CD14-positive monocyte (primary cell): ENCODE measurements around the gene RASGRP1. TPM values are rescaled to one million over a fixed set of nuclear protein-coding genes. Genes with fewer than 3 reads are reported as not detected.

Experiments
- DNase-seq, 3 donors: peaks; one replicate each; pipeline ENCODE4 v3.0.0-alpha.2; 2011 to 2022
- H2AFZ ChIP-seq: 2 replicates; pipeline ENCODE4 v1.6.0; 2012; ENCODE audit warnings: mild to moderate bottlenecking, low read depth, low read length, inconsistent platforms; ENCODE audit not compliant: insufficient read depth, poor library complexity, severe bottlenecking
- H3K27ac ChIP-seq, 2 donors: 1 replicate in 1 of 2; 2 replicates in 1 of 2; pipeline ENCODE4 v1.5.1; 2012 to 2013; ENCODE audit warnings: low read length in 2 of 2, control low read depth in 1 of 2, inconsistent platforms in 1 of 2, low read depth in 1 of 2, mild to moderate bottlenecking in 1 of 2
- H3K27me3 ChIP-seq, 2 donors: one replicate each; pipeline versions ENCODE4 v1.6.0 to v1.6.1; 2011 to 2013; ENCODE audit warnings: low read length in 2 of 2; ENCODE audit not compliant: control insufficient read depth in 2 of 2, insufficient read depth in 2 of 2
- H3K36me3 ChIP-seq, 2 donors: replicated peaks in 1 of 2; 1 replicate in 1 of 2; 2 replicates in 1 of 2; pipeline versions ENCODE4 v1.5.1 to v1.6.1; 2012 to 2013; ENCODE audit warnings: low read length in 2 of 2, control low read depth in 1 of 2, inconsistent platforms in 1 of 2, mild to moderate bottlenecking in 1 of 2; ENCODE audit not compliant: insufficient read depth in 2 of 2, control insufficient read depth in 1 of 2
- H3K4me1 ChIP-seq, 2 donors: 1 replicate in 1 of 2; 2 replicates in 1 of 2; pipeline versions ENCODE4 v1.5.1 to v1.6.1; 2012 to 2013; ENCODE audit warnings: low read length in 2 of 2, control low read depth in 1 of 2, inconsistent platforms in 1 of 2, mild to moderate bottlenecking in 1 of 2, moderate library complexity in 1 of 2; ENCODE audit not compliant: insufficient read depth in 2 of 2, control insufficient read depth in 1 of 2
- H3K4me2 ChIP-seq: replicated peaks from 2 replicates; pipeline ENCODE3; 2012; ENCODE audit warnings: low read length, moderate library complexity, mild to moderate bottlenecking; ENCODE audit not compliant: poor library complexity, severe bottlenecking; ENCODE audit errors: extremely low read depth
- H3K4me3 ChIP-seq, 3 experiments: fragments of 200-600 bp in 1 of 3; sonication (generic) in 1 of 3; replicated peaks in 1 of 3; 1 replicate in 2 of 3; 2 replicates in 1 of 3; pipeline ENCODE4 v1.5.1; 2011 to 2013; ENCODE audit warnings: low read length in 3 of 3, mild to moderate bottlenecking in 3 of 3, control low read depth in 2 of 3, low read depth in 2 of 3, inconsistent platforms in 1 of 3, moderate library complexity in 1 of 3
- H3K79me2 ChIP-seq: 2 replicates; pipeline ENCODE4 v1.6.0; 2012; ENCODE audit warnings: mild to moderate bottlenecking, control low read depth, inconsistent platforms, low read length, moderate library complexity; ENCODE audit not compliant: insufficient read depth
- H3K9ac ChIP-seq: 2 replicates; pipeline ENCODE4 v1.6.0; 2017; ENCODE audit warnings: low read length, mild to moderate bottlenecking; ENCODE audit not compliant: insufficient read depth, poor library complexity, severe bottlenecking
- H3K9me3 ChIP-seq, 2 donors: replicated peaks in 1 of 2; 1 replicate in 1 of 2; 2 replicates in 1 of 2; pipeline versions ENCODE4 v1.5.1 to v1.6.1; 2012 to 2013; ENCODE audit warnings: low read length in 2 of 2, control low read depth in 1 of 2; ENCODE audit not compliant: control insufficient read depth in 1 of 2, insufficient read depth in 1 of 2
- H4K20me1 ChIP-seq: 2 replicates; pipeline ENCODE4 v1.6.0; 2012; ENCODE audit warnings: mild to moderate bottlenecking, low read length, control low read depth, moderate library complexity; ENCODE audit not compliant: insufficient read depth
- H3K27ac Mint-ChIP-seq, 7 donors: one replicate each; pipeline ENCODE4 v1.8.0; 2020; ENCODE audit warnings: mild to moderate bottlenecking in 7 of 7, mixed read lengths in 7 of 7, moderate library complexity in 6 of 7, inconsistent platforms in 2 of 7
- H3K27me3 Mint-ChIP-seq, 3 donors: one replicate each; pipeline ENCODE4 v1.8.0; 2021 to 2022; ENCODE audit warnings: low read depth in 3 of 3, mild to moderate bottlenecking in 3 of 3, mixed read lengths in 3 of 3, moderate library complexity in 3 of 3, inconsistent platforms in 1 of 3
- H3K36me3 Mint-ChIP-seq, 2 donors: one replicate each; pipeline ENCODE4 v1.8.0; 2020; ENCODE audit warnings: mixed read lengths in 2 of 2, inconsistent platforms in 1 of 2, mild to moderate bottlenecking in 1 of 2
- H3K4me1 Mint-ChIP-seq: one replicate; pipeline ENCODE4 v1.8.0; 2020; ENCODE audit warnings: mild to moderate bottlenecking, mixed read lengths
- H3K4me3 Mint-ChIP-seq, 2 donors: one replicate each; pipeline ENCODE4 v1.8.0; 2020; ENCODE audit warnings: mild to moderate bottlenecking in 2 of 2, mixed read lengths in 2 of 2, moderate library complexity in 1 of 2
- H3K9me3 Mint-ChIP-seq, 7 donors: one replicate each; pipeline ENCODE4 v1.8.0; 2020 to 2022; ENCODE audit warnings: mixed read lengths in 7 of 7, mild to moderate bottlenecking in 6 of 7, moderate library complexity in 6 of 7, inconsistent platforms in 2 of 7
- WGBS: methylation state at CpG from one replicate; pipeline ENCODE4 v1.1.5; 2013; ENCODE audit warnings: missing lambda C conversion rate; ENCODE audit not compliant: insufficient coverage; 5-methylcytosine and 5-hydroxymethylcytosine counted together
- intact Hi-C, 2 donors: fragments of 100-400 bp; cut with micrococcal nuclease; formaldehyde crosslinking; loops; one replicate each; pipeline versions ENCODE4 v1.15.0 to v1.15.1; 2023
- polyA plus RNA-seq, 3 donors: library from polyadenylated mRNA; depleted of rRNA in 1 of 3; unstranded in 2 of 3; stranded (reverse) in 1 of 3; fragments of 300-500 nt in 2 of 3; fragments of >200 nt in 1 of 3; fragmentation: Illumina TruSeq in 2 of 3; gene quantifications; 1 replicate in 2 of 3; 2 replicates in 1 of 3; pipeline ENCODE4 v1.2.3, GENCODE V29; 2012 to 2021
- TF ChIP-seq, protein P1 (sequence below): fragments of 200-600 bp; IDR thresholded peaks from one replicate; pipeline ENCODE4 v1.8.0; 2022; ENCODE audit warnings: antibody characterized with exemption, mild to moderate bottlenecking

RASGRP1 gene
- polyA plus RNA-seq, 3 donors, result 0.05 to 0.38 (median 0.13) TPM

- peaks cover 12% of the 10 kb centered on the region for H3K4me1 Mint-ChIP-seq
- H3K36me3 ChIP-seq, result no peaks in the 10 kb centered on the region
- H3K27ac Mint-ChIP-seq, result no peak overlapping the region
- DNase-seq, result no peak
- H3K27me3 Mint-ChIP-seq, result peaks cover under 1 to 1% (median under 1%) of the 10 kb centered on the region in 3 donors
- no peak overlapping the region for H3K4me3 Mint-ChIP-seq
- no peak overlapping the region for H3K4me3 ChIP-seq
- H3K4me1 ChIP-seq, result peaks cover 0 to 4% of the 10 kb centered on the region in 2 donors
- no peaks in the 10 kb centered on the region for H3K9me3 ChIP-seq
- H3K79me2 ChIP-seq, result no peaks in the 10 kb centered on the region
- WGBS, result 89% methylated on average over 4 of the region's 6 CpGs
- no peaks in the 10 kb centered on the region for H4K20me1 ChIP-seq
- H3K36me3 Mint-ChIP-seq, result no peaks in the 10 kb centered on the region
- H3K27me3 ChIP-seq, result no peaks in the 10 kb centered on the region
- TF ChIP-seq, protein P1, sequence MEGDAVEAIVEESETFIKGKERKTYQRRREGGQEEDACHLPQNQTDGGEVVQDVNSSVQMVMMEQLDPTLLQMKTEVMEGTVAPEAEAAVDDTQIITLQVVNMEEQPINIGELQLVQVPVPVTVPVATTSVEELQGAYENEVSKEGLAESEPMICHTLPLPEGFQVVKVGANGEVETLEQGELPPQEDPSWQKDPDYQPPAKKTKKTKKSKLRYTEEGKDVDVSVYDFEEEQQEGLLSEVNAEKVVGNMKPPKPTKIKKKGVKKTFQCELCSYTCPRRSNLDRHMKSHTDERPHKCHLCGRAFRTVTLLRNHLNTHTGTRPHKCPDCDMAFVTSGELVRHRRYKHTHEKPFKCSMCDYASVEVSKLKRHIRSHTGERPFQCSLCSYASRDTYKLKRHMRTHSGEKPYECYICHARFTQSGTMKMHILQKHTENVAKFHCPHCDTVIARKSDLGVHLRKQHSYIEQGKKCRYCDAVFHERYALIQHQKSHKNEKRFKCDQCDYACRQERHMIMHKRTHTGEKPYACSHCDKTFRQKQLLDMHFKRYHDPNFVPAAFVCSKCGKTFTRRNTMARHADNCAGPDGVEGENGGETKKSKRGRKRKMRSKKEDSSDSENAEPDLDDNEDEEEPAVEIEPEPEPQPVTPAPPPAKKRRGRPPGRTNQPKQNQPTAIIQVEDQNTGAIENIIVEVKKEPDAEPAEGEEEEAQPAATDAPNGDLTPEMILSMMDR, result no peak
- H3K27ac ChIP-seq, result no peak overlapping the region
- H2AFZ ChIP-seq, result no peak overlapping the region
- H3K4me2 ChIP-seq, result no peak overlapping the region
- H3K9ac ChIP-seq, result no peak overlapping the region
- H3K9me3 Mint-ChIP-seq, result no peaks in the 10 kb centered on the region
- intact Hi-C loops, result no loop called here
These were observed 6.1 kb downstream of the RASGRP1 start for GRCh38 chr15:38558372-38559059.

DNA sequence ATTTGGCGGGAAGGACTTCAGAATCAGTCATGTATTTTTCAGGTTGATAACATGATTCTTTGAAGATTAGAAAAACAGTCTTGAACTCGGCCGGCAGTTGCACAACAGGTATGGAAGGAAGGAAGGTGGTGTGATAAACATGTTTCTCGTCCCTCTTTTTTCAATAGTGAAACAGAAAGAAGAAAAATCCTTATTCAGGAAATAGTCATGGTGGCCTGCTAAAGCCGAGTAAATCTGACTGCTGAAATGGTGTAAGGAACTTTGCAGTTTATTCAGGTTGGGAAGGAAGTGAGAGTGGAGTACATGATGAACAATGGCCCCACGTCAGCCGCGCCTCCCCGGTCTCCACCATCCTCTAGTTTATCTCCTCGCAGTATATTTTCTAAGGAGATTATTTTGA, 6.7 kb downstream of the RASGRP1 start:
- H3K27me3 ChIP-seq, result no peaks in the 10 kb centered on the region
- no peak overlapping the region for H3K27ac ChIP-seq
- Mint-ChIP-seq H3K4me1 (peaks cover 12% of the 10 kb centered on the region), H3K27me3 (no peaks in the 10 kb centered on the region), H3K4me3 (no peak overlapping the region), H3K36me3 (no peaks in the 10 kb centered on the region), H3K27ac (no peak overlapping the region), H3K9me3 (peaks cover 0 to 2% (median 0%) of the 10 kb centered on the region in 7 donors)
- TF ChIP-seq, protein P1, result no peak
- H3K9me3 ChIP-seq, result no peaks in the 10 kb centered on the region
- no peaks in the 10 kb centered on the region for H4K20me1 ChIP-seq
- H3K4me2 ChIP-seq, result no peak overlapping the region
- no peaks in the 10 kb centered on the region for H3K36me3 ChIP-seq
- DNase-seq, result no peak
- peaks cover 0 to 4% of the 10 kb centered on the region in 2 donors for H3K4me1 ChIP-seq
- intact Hi-C loops, result no loop called here
- no peak overlapping the region for H3K9ac ChIP-seq
- no peaks in the 10 kb centered on the region for H3K79me2 ChIP-seq
- WGBS, result 20% methylated on average over 1 of the region's 10 CpGs
- H3K4me3 ChIP-seq, result no peak overlapping the region
- H2AFZ ChIP-seq, result no peak overlapping the region
